Measurements from ENCODE around the gene STXBP6.

Gene STXBP6

DNA sequence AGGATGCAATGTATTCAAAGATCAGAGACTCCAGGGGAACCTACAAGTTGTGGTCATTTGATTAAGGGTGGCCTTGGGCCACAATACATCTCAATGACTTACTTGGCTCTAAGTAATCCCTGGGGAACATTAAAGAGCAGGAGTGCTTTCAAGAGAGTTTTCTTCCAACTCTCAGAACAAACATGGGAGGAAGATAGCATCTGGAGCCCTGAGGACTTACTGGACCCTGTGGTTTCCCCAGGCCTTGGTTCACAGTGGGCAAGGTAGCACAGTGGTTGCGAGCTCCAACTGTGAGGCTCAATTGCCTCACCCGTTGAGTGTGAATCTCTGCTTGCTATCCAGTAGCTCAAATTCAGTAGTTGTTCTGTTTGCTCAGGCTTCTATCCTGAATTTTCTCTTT, 32.4 kb downstream of the STXBP6 start:
- no peak for FAIRE-seq
- no peak for DNase-seq (ENCODE audit: insufficient read length, low spot score)
- TF ChIP-seq, protein P1, sequence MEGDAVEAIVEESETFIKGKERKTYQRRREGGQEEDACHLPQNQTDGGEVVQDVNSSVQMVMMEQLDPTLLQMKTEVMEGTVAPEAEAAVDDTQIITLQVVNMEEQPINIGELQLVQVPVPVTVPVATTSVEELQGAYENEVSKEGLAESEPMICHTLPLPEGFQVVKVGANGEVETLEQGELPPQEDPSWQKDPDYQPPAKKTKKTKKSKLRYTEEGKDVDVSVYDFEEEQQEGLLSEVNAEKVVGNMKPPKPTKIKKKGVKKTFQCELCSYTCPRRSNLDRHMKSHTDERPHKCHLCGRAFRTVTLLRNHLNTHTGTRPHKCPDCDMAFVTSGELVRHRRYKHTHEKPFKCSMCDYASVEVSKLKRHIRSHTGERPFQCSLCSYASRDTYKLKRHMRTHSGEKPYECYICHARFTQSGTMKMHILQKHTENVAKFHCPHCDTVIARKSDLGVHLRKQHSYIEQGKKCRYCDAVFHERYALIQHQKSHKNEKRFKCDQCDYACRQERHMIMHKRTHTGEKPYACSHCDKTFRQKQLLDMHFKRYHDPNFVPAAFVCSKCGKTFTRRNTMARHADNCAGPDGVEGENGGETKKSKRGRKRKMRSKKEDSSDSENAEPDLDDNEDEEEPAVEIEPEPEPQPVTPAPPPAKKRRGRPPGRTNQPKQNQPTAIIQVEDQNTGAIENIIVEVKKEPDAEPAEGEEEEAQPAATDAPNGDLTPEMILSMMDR (IDR thresholded peaks at IDR 0.05; ENCODE audit: insufficient read depth, missing control alignments), result no peak

DNA sequence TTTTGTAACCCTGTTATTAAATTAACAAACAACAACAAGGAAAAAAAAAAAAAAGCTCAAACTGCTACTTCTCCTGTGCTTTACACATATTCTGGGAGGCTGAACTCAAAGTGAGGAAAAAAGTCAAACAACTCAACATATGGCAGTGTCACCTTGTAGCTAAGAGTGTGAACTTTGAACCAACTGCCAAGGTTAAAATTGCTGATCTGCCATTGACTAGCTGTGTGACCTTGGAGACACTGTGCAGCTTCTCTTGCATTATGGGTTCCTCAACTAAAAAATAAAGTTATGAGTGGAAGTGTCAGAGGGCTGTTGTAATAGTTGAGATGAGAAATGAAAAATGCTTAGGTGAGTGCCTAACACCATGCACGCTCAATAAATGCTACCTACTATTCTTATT, 34.2 kb downstream of the STXBP6 start:
- no peak for DNase-seq (ENCODE audit: insufficient read length, low spot score)
- FAIRE-seq, result no peak
- TF ChIP-seq, protein P1 (IDR thresholded peaks at IDR 0.05; ENCODE audit: insufficient read depth, missing control alignments), result no peak

DNA sequence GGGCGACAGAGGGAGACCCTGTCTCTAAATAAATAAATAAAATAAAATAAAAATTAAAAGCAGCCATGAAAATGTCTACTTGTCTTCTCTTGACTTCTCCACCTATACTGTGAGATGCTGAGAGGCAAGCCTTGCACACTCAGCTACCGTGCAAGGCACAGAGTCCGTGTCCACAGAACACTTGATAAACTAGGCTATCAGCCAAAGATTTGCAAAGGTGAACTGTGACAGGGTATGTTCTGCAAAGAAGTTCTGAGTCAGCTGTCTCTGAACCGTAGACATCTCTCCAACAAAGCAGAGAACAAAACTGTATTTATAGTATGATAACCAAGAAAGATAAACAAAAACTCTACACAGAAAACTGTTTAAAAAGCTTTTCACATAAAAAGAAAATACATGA, 35.5 kb downstream of the STXBP6 start:
- TF ChIP-seq, protein P1 (IDR thresholded peaks at IDR 0.05; ENCODE audit: insufficient read depth, missing control alignments), result no peak
- FAIRE-seq (no peak), DNase-seq (ENCODE audit: insufficient read length, low spot score) (no peak)

DNA sequence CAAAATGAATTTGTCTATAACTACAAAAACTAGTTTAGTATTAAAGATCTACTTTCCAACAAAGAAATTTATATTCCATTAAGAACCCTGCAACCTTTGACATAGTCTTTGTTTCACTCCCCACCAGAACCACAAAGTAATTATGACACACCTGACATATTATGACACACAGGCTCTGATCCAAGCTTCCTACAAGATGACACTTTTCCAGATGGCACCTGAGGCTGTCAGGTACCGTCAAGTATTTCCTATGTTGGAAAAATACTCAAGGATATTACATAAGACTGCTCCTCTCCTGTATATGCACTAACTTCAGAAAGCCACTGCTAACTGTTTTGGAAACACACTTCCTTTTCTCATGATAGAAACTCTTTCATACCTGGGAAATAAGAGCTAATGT, 38.9 kb downstream of the STXBP6 start:
- no peak for FAIRE-seq
- TF ChIP-seq, protein P1 (IDR thresholded peaks at IDR 0.05; ENCODE audit: insufficient read depth, missing control alignments), result no peak
- DNase-seq (ENCODE audit: insufficient read length, low spot score), result no peak

DNA sequence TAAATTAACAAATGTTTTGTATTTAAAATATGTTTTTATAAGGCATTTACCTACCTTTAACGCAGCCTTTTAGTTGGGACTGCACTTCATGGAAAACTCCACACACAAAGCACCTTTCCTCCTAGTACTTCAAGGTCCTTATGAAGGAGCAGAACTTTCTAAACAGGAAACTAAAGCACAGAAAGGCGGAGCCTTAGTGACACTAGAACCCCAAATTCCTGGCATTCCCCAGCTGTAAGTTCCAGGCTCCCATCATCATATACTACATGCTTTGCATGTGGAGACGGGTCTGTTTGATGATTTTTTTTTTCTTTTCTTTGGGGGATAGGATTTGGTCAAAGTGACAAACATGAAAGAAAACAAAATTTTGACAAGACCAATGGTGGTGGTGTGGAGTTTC, 39.5 kb downstream of the STXBP6 start:
- TF ChIP-seq, protein P1 (IDR thresholded peaks at IDR 0.05; ENCODE audit: insufficient read depth, missing control alignments), result no peak
- FAIRE-seq, result no peak
- DNase-seq (ENCODE audit: insufficient read length, low spot score), result no peak

DNA sequence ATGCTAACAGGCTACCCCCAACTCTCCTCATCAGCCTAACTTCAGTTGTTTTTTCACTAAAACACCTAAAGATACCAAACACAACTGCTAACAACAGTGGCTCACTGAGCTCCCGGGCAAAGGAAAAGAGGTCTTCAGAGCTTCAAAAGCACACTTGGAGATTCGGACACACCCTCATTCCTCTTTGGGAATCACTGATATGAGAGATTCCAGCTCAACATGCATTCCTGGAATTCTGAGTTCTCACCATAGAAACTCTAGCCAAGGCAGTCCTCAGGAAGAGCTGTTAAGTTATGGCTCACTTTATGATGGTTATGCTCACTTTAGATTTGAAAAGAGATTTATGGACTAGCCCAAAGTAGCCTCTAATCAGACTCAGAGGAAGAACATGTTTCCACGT, 40.1 kb downstream of the STXBP6 start:
- no peak for FAIRE-seq
- TF ChIP-seq, protein P1 (IDR thresholded peaks at IDR 0.05; ENCODE audit: insufficient read depth, missing control alignments), result no peak
- no peak for DNase-seq (ENCODE audit: insufficient read length, low spot score)

DNA sequence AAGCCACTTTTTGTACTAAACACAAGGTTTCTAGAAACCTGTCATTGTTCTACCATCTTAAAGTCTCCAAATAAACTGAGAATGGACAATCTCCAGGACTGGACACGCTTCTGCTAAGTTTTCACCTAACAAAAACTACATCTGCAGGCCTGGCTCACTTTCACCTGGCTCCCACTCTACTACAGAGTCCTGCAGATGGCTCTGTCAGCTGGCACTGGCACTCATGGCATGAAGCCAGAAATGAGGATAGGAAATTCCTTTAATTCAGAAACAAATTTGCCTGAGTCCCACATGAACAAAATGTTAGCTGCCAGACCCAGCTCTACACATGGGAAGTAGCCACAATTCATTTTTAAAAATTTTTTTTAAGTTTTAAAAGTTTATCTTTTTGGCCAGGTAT, 42.1 kb downstream of the STXBP6 start:
- no peak for FAIRE-seq
- TF ChIP-seq, protein P1 (IDR thresholded peaks at IDR 0.05; ENCODE audit: insufficient read depth, missing control alignments), result no peak
- DNase-seq (ENCODE audit: insufficient read length, low spot score), result no peak

Measured in D721Med (cell line).